VCaP (cell line): ENCODE results near the gene IL1RAP.

ENCODE experiments used
- H3K27ac ChIP-seq: fragments of 450-650 bp; 2 replicates; pipeline ENCODE4 v1.5.1; 2017
- CTCF ChIP-seq: fragments of 450-650 bp; conservative IDR thresholded peaks from 2 replicates; pipeline ENCODE4 v1.5.1; 2017; ENCODE audit warnings: mild to moderate bottlenecking, moderate library complexity

IL1RAP gene

GRCh38 chr3:190543671-190544070 is 29.8 kb downstream of the IL1RAP start:
- no peak for TF ChIP-seq CTCF
- peak overlapping the region; percentile 30; the same call in 1 of the 2 replicates for H3K27ac ChIP-seq

DNA sequence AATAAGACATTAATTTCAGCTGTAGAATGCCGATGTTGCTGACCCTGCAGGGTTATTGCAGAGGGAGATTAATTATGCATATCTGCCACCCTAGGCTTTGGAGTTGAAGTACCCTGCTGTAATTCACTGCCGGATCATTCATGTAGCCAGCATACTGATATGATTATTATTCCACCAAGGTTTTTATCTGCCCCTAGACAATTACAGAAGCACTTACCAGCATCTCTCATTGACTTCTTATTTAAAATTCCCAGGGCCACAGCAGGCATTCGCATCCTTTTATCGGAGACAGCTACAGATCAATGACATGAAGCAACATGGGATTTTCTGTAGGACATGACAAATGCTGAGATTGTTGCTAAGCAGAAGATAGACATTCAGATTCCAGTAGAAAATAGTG is 31.3 kb downstream of the IL1RAP start:
- no peak overlapping the region for H3K27ac ChIP-seq
- no peak for TF ChIP-seq CTCF

- TF ChIP-seq CTCF = no peak
- H3K27ac ChIP-seq = no peak overlapping the region
These were observed 33.1 kb downstream of the IL1RAP start for GRCh38 chr3:190546881-190547510.

DNA sequence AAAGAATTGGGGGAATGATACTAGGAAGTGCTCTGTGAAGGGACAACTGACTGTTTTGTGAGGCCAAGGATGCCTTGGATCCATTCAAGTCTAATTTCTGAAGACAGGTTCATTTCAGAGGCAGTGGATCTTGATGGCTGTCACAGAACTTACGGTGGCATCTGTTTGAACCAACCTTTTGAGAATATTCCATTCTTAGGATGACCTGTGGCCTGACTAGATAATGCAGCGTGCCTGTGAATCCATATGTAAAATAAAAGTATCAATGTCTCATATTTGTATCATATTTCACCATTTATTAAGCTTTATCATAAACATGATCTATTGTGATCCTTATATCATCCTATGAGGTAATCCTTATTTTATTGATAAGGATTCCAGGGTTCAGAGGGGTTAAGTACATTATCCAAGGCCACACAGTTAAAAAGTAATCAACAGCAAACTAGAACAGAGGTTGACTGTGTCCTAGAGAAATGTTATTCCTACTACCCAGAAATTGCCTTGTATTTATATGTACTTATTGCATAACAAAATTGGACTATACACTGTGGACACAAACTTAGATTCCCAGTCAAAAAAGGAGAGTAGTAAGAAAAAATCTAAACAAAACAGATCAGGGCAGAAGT is 34.3 kb downstream of the IL1RAP start:
- no peak for TF ChIP-seq CTCF

GRCh38 chr3:190552021-190552420 is 38.1 kb downstream of the IL1RAP start:
- H3K27ac ChIP-seq = no peak overlapping the region
- no peak for TF ChIP-seq CTCF

More for the DNA sequence above, 34.3 kb downstream of the IL1RAP start:
- H3K27ac ChIP-seq = no peak overlapping the region

DNA sequence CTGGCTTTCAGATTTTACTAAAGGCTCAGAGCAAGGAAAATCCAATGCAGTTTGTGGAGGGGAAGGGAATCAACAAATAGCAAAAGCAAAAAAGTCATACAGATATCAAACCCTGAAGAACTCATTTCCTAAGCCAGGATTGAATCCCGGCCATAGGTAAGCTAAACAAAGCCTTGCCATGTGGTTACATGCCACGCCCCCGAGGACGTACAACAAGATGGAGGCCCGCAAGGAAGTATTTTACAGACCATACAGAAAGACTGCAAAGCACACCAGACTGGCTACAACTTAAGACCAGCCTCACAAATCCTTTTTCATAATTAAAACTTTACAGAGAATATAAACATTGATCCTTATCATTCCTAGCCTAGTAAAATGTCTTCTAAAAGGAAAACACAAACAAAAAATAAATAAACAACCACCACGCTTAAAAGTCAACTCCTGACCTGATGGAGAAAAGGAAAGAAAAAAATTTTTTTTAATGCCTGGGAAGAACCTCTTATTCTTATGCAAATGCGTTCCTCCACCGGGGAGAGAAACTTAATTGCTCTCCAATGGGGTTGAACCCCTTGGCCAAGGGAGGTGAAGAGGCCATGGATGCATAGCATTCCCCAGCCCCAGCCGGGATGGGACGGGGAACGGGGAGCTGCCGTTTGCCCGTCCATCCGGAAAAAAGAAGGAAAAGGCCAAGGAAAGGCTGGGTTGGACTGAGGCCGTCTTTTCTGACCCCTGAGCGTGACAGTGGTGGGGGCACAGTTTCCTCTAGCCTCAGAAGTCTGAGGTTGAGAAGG is 39.3 kb downstream of the IL1RAP start:
- TF ChIP-seq CTCF = no peak
- H3K27ac ChIP-seq = no peak overlapping the region

- TF ChIP-seq CTCF = no peak
- no peak overlapping the region for H3K27ac ChIP-seq
These were observed 40.3 kb downstream of the IL1RAP start for GRCh38 chr3:190554197-190554596.
